ENCODE measurements around the gene COL9A2.
A peak's percentile ranks its signal among the peaks of the same experiment; 100 is the strongest.
"Not testable (repeated sequence)": the region's sequence is repeated elsewhere in the genome, so short reads cannot be mapped to it uniquely, and the experiment has no call there.

The COL9A2 gene

GRCh38 chr1:40341491-40342380 lies 24.6 kb upstream of the COL9A2 start:
- no peaks in the 10 kb centered on the region for H3K9me3 Mint-ChIP-seq
- peak; percentile 18 for DNase-seq (ENCODE audit: low spot score)
- peak overlapping the region; percentile 22 for H3K4me3 Mint-ChIP-seq
- no peaks in the 10 kb centered on the region for H3K36me3 Mint-ChIP-seq (ENCODE audit: low read depth)
- peaks cover 42% of the 10 kb centered on the region for H3K4me1 Mint-ChIP-seq (ENCODE audit: low read depth)
- no peaks in the 10 kb centered on the region for H3K27me3 Mint-ChIP-seq (ENCODE audit: low read depth)
- peak overlapping the region; percentile 74 for H3K27ac Mint-ChIP-seq

GRCh38 chr1:40339420-40340323 lies 22.6 kb upstream of the COL9A2 start:
- H3K9me3 Mint-ChIP-seq = no peaks in the 10 kb centered on the region
- no peaks in the 10 kb centered on the region for H3K27me3 Mint-ChIP-seq (ENCODE audit: low read depth)
- H3K27ac Mint-ChIP-seq = no peak overlapping the region
- DNase-seq (ENCODE audit: low spot score) = no peak
- no peak overlapping the region for H3K4me3 Mint-ChIP-seq
- peaks cover 40% of the 10 kb centered on the region for H3K4me1 Mint-ChIP-seq (ENCODE audit: low read depth)
- H3K36me3 Mint-ChIP-seq (ENCODE audit: low read depth) = no peaks in the 10 kb centered on the region

DNA sequence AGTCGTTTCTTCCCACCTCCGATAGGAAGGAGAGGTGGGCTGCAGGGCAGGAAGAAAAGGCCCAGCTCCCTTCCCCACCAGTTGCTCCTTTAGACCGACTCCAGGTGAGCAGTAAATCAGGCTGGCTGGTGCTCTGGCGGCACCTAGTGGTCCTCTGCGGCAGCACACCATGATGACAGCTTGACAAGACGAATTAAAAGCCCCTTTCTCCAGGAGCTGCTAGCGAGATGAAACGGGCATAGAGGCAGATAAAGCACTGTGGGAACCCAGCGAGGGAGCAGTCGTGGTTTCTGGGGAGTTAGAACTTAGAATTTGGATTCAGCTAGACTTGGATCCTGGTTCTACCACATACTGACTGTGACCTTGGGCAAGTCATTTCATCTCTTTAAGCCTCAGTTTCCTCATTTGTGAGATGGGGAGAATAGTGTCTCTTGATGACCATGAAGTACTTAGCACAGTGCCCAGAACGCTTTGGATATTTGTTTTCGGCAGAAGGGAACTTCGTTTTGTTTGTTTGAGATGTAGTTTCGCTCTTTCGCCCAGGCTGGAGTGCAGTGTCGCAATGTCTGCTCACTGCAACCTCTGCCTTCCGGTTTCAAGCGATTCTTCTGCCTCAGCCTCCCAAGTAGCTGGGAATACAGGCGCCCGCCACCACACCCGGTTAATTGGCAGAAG lies 21.8 kb upstream of the COL9A2 start:
- no peaks in the 10 kb centered on the region for H3K9me3 Mint-ChIP-seq
- no peaks in the 10 kb centered on the region for H3K27me3 Mint-ChIP-seq (ENCODE audit: low read depth)
- H3K36me3 Mint-ChIP-seq (ENCODE audit: low read depth) = no peaks in the 10 kb centered on the region
- peak overlapping the region; percentile 10 for H3K4me3 Mint-ChIP-seq
- peak; percentile 81 for DNase-seq (ENCODE audit: low spot score)
- H3K27ac Mint-ChIP-seq = no peak overlapping the region
- peaks cover 35% of the 10 kb centered on the region for H3K4me1 Mint-ChIP-seq (ENCODE audit: low read depth)

DNA sequence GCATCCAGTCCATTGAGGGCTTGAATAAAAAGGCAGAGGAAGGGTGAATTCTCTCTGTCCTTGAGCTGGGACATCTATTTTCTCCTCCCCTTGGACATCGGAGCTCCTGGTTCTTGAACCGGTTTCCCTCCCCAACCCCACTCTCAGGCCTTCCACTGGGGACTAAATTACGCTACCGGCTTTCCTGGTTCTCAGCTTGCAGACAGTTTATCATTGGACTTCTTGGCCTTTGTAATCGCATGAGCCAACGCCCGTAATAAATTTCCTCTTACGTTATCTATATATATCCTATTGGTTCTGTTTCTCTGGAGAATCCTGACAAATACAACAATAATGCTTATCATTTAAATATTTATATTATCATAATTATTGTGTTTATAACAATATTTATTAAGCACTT lies 20.4 kb upstream of the COL9A2 start:
- Mint-ChIP-seq H3K9me3 (no peaks in the 10 kb centered on the region), H3K27me3 (ENCODE audit: low read depth) (peaks cover 3% of the 10 kb centered on the region), H3K27ac (no peak overlapping the region), H3K4me1 (ENCODE audit: low read depth) (peaks cover 29% of the 10 kb centered on the region), H3K36me3 (ENCODE audit: low read depth) (no peaks in the 10 kb centered on the region), H3K4me3 (no peak overlapping the region)
- DNase-seq (ENCODE audit: low spot score) = no peak

GRCh38 chr1:40332695-40333094 lies 15.6 kb upstream of the COL9A2 start:
- Mint-ChIP-seq H3K27me3 (ENCODE audit: low read depth) (peaks cover 7% of the 10 kb centered on the region), H3K9me3 (no peaks in the 10 kb centered on the region), H3K4me1 (ENCODE audit: low read depth) (no peaks in the 10 kb centered on the region), H3K4me3 (no peak overlapping the region), H3K27ac (no peak overlapping the region), H3K36me3 (ENCODE audit: low read depth) (no peaks in the 10 kb centered on the region)
- DNase-seq (ENCODE audit: low spot score) = no peak

DNA sequence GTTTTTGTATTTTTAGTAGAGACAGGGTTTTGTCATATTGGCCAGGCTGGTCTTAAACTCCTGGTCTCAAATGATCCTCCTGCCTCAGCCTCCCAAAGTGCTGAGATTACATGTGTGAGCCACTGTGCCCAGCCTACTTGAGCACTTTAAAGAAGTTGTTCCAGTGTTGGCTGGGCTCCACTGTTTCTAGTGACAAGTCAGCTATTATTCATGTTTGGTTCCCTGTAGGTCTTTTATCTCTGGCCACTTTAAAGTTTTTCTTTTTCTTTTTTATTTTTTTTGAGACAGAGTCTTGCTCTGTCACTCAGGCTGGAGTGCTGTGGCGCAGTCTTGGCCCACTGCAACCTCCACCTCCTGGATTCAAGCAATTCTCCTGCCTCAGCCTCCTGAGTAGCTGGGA lies 14.3 kb upstream of the COL9A2 start:
- not testable (repeated sequence) for H3K4me1 Mint-ChIP-seq (ENCODE audit: low read depth); H3K27ac Mint-ChIP-seq; H3K4me3 Mint-ChIP-seq; H3K27me3 Mint-ChIP-seq (ENCODE audit: low read depth); H3K9me3 Mint-ChIP-seq; DNase-seq (ENCODE audit: low spot score); H3K36me3 Mint-ChIP-seq (ENCODE audit: low read depth)

GRCh38 chr1:40318970-40319621 lies 2.0 kb upstream of the COL9A2 start:
- H3K9me3 Mint-ChIP-seq = no peaks in the 10 kb centered on the region
- H3K36me3 Mint-ChIP-seq (ENCODE audit: low read depth) = no peaks in the 10 kb centered on the region
- DNase-seq (ENCODE audit: low spot score) = no peak
- H3K4me3 Mint-ChIP-seq = peak overlapping the region; percentile 16
- no peak overlapping the region for H3K27ac Mint-ChIP-seq
- peaks cover 24% of the 10 kb centered on the region for H3K4me1 Mint-ChIP-seq (ENCODE audit: low read depth)
- H3K27me3 Mint-ChIP-seq (ENCODE audit: low read depth) = peaks cover 36% of the 10 kb centered on the region

DNA sequence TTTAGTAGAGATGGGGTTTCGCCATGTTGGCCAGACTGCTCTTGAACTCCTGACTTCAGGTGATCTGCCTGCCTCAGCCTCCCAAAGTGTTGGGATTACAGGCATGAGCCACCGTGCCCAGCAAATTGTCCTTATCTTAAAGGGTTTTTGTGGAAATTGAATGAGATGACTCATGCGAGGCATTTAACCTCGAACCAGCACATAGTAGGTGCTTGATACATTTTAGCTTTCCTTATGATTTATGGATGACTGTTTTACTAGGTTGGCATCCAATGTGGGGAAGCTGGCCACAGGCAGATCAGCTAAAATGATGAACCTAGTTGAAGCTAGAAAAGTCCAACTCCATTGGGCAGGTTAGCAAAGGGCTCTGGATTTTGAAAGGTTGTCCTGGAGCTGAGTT lies 1.4 kb upstream of the COL9A2 start:
- H3K27ac Mint-ChIP-seq = no peak overlapping the region
- H3K4me1 Mint-ChIP-seq (ENCODE audit: low read depth) = peaks cover 28% of the 10 kb centered on the region
- no peaks in the 10 kb centered on the region for H3K9me3 Mint-ChIP-seq

DNA sequence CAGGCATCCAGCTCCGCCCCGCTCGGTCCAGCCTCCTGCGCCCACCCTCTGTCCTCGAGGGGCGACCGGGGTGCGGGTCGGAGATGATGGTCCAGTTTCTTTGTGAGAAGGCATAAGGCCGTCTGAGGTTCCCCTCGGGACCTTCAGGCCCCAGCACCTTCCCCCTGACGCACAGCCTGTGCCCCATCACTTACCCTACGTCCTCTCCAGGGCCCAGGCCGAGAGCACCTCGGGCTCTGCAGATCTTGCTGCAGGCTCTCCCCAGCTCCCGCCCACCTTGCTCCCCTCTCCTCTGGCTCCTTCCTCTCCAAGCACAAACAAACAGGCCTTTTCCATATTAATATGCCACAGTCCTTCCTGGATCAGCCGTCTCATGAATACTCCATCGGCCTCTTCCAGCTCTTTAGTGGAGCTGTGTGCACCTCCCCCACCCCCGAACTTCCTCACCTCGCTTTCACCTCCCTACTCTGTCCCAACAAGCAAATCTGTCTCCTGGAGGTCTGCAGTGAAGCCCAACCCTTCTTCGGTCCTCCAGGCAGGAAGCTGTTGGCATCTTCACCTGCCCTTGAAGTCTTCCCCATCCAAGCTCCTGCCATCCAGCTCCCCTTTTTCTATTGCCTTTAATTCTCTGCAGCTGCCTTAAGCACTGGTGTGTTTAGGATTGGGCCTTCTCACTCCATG lies 448 bp upstream of the COL9A2 start:
- no peak for DNase-seq (ENCODE audit: low spot score)
- H3K27me3 Mint-ChIP-seq (ENCODE audit: low read depth) = peaks cover 29% of the 10 kb centered on the region
- peaks cover 35% of the 10 kb centered on the region for H3K4me1 Mint-ChIP-seq (ENCODE audit: low read depth)
- no peaks in the 10 kb centered on the region for H3K9me3 Mint-ChIP-seq
- H3K27ac Mint-ChIP-seq = no peak overlapping the region
- peak overlapping the region; percentile 43 for H3K4me3 Mint-ChIP-seq
- no peaks in the 10 kb centered on the region for H3K36me3 Mint-ChIP-seq (ENCODE audit: low read depth)

More for the DNA sequence above, 1.4 kb upstream of the COL9A2 start:
- Mint-ChIP-seq H3K36me3 (ENCODE audit: low read depth) (no peaks in the 10 kb centered on the region), H3K27me3 (ENCODE audit: low read depth) (peaks cover 33% of the 10 kb centered on the region), H3K4me3 (peak overlapping the region; percentile 17)
- no peak for DNase-seq (ENCODE audit: low spot score)

DNA sequence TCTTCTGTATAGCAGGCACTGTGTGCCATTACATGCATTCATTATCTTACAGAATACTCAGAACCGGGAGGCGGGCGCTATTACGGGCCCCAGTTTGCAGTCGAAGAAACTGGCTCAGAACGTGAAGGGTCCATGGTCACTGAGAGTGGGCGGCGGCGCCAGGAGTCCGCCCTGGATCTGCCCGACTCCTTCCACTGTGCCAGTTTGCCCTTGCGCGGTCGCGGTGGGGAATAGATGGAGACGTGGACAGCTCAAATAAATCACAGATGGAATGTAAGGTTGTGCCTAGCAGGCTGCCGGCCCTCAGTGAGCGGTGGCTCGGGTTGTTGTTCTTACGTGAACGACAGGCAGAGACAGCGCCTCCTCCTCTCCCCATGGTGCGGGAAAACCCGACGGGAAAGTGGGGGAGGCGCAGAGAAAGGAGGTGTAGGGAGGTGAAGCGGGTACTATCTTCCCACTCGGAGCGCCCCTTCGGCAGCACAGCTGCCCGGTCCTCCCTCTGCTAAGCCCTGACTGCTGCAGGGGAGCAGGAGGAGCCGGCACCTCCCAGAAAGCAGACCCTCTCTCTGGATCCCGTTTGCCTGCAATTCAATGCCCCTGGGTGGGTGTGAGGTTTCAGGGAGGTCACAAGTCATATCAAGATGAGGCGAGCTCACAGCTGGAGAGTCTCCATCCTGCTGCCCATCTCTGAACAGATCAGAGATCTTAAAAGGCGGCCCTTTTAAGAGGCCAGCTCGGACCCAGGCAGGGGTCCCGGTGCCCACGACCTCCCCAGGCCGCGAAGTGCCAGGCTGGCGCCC lies 1.1 kb downstream of the COL9A2 start:
- H3K27me3 Mint-ChIP-seq (ENCODE audit: low read depth) = peaks cover 27% of the 10 kb centered on the region
- no peaks in the 10 kb centered on the region for H3K9me3 Mint-ChIP-seq
- no peaks in the 10 kb centered on the region for H3K36me3 Mint-ChIP-seq (ENCODE audit: low read depth)
- H3K27ac Mint-ChIP-seq = peak overlapping the region; percentile 16
- H3K4me1 Mint-ChIP-seq (ENCODE audit: low read depth) = peaks cover 37% of the 10 kb centered on the region
- H3K4me3 Mint-ChIP-seq = peak overlapping the region; percentile 80
- DNase-seq (ENCODE audit: low spot score) = peak; percentile 27

GRCh38 chr1:40315239-40315794 lies 1.8 kb downstream of the COL9A2 start:
- H3K27me3 Mint-ChIP-seq (ENCODE audit: low read depth) = peaks cover 27% of the 10 kb centered on the region
- H3K9me3 Mint-ChIP-seq = no peaks in the 10 kb centered on the region
- peak overlapping the region; percentile 80 for H3K4me3 Mint-ChIP-seq
- H3K4me1 Mint-ChIP-seq (ENCODE audit: low read depth) = peaks cover 39% of the 10 kb centered on the region
- H3K27ac Mint-ChIP-seq = peak overlapping the region; percentile 31
- H3K36me3 Mint-ChIP-seq (ENCODE audit: low read depth) = no peaks in the 10 kb centered on the region
- peak; percentile 82 for DNase-seq (ENCODE audit: low spot score)

GRCh38 chr1:40314721-40315238 lies 2.3 kb downstream of the COL9A2 start:
- H3K4me3 Mint-ChIP-seq = peak overlapping the region; percentile 80
- no peaks in the 10 kb centered on the region for H3K36me3 Mint-ChIP-seq (ENCODE audit: low read depth)
- no peak for DNase-seq (ENCODE audit: low spot score)
- H3K27me3 Mint-ChIP-seq (ENCODE audit: low read depth) = peaks cover 26% of the 10 kb centered on the region
- peak overlapping the region; percentile 51 for H3K27ac Mint-ChIP-seq
- H3K9me3 Mint-ChIP-seq = no peaks in the 10 kb centered on the region
- H3K4me1 Mint-ChIP-seq (ENCODE audit: low read depth) = peaks cover 39% of the 10 kb centered on the region
